Thoracic aorta (tissue), 2 donors: ENCODE data around the gene L3MBTL2. TPM values are rescaled to one million over a fixed set of nuclear protein-coding genes. Genes with fewer than 3 reads are reported as not detected.

ENCODE experiments used
- ATAC-seq: fragments of 150-250 bp; one replicate; pipeline ENCODE4 v1.8.0; 2017; ENCODE audit warnings: low read depth; ENCODE audit not compliant: insufficient number of reproducible peaks, low FRiP score
- DNase-seq: peaks from one replicate; pipeline ENCODE4 v3.0.0-alpha.2; 2020; ENCODE audit warnings: low spot score
- H3K27ac ChIP-seq, 2 donors: fragments of 200-600 bp; sonication (generic); 1 replicate in 1 of 2; 2 replicates in 1 of 2; pipeline ENCODE4 v1.5.1; 2016; ENCODE audit warnings: mild to moderate bottlenecking in 2 of 2, moderate library complexity in 2 of 2
- H3K27me3 ChIP-seq: fragments of 200-600 bp; sonication (generic); replicated peaks from 2 replicates; pipeline ENCODE4 v1.6.0; 2016; ENCODE audit warnings: mild to moderate bottlenecking; ENCODE audit not compliant: insufficient read depth
- H3K36me3 ChIP-seq: fragments of 200-600 bp; sonication (generic); one replicate; pipeline ENCODE4 v1.5.1; 2016
- H3K4me1 ChIP-seq, 2 donors: fragments of 200-600 bp; sonication (generic); 1 replicate in 1 of 2; 2 replicates in 1 of 2; pipeline versions ENCODE4 v1.5.1 to v1.6.0; 2016; ENCODE audit warnings: low read depth in 2 of 2, mild to moderate bottlenecking in 1 of 2; ENCODE audit not compliant: control insufficient read depth in 1 of 2
- H3K4me3 ChIP-seq: fragments of 200-600 bp; sonication (generic); 2 replicates; pipeline ENCODE4 v1.5.1; 2016; ENCODE audit warnings: mild to moderate bottlenecking
- H3K9me3 ChIP-seq: fragments of 200-600 bp; sonication (generic); 2 replicates; pipeline ENCODE4 v1.5.1; 2016
- CTCF ChIP-seq: fragments of 200-600 bp; sonication (generic); IDR thresholded peaks from one replicate; pipeline ENCODE4 v1.5.1; 2019; ENCODE audit warnings: antibody characterized with exemption
- total RNA-seq, 2 donors: library from RNA; depleted of rRNA; stranded (reverse); fragments of >200 nt; gene quantifications; one replicate each; pipeline versions ENCODE4 v1.1.0 to v1.2.3, GENCODE V29; 2016

L3MBTL2 gene
- total RNA-seq, 2 donors from 2014 or later, result 14.8 to 21.4 TPM

DNA sequence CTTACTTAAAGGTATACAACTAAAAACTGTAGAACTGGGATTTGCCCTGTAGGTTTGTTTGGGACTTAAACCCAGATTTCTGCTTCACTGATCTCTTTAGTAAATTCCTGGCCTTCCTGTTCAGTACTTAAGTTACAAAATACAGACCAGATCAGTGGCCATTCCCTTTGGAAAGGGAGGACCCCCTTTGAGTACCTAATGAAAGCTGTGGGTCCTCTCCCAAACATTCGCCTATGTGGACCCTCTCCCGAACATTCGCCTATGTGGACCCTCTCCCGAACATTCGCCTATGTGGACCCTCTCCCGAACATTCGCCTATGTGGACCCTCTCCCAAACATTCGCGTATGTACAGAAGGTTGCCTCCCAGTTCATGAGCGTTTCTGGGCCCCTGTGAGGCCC is 10.3 kb downstream of the L3MBTL2 start:
- Histone ChIP-seq H3K27ac (no peak overlapping the region), H3K4me3 (no peak overlapping the region), H3K9me3 (no peaks in the 10 kb centered on the region), H3K27me3 (no peaks in the 10 kb centered on the region), H3K36me3 (peaks cover 16% of the 10 kb centered on the region), H3K4me1 (peaks cover 0 to 5% of the 10 kb centered on the region in 2 donors)
- no peak for TF ChIP-seq CTCF
- ATAC-seq (no peak), DNase-seq (no peak)

DNA sequence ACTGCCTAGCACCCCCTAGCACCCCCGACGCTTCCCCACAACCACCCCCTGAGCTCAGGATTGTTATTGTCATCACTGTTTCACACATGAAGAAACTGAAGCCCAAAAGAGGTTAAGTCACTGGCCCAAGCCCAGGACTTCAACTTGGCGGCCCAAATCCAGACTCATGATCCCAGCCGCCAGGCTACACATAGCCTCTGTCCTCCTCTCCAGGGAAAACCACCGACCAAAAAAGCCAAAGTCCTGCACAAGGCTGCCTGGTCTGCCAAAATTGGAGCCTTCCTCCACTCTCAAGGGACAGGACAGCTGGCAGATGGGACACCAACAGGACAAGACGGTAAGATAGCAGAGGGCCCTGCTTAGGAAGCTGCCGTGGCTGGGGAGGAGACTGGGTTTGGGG is 10.8 kb downstream of the L3MBTL2 start:
- no peak overlapping the region for H3K27ac ChIP-seq
- H3K27me3 ChIP-seq, result no peaks in the 10 kb centered on the region
- H3K9me3 ChIP-seq, result no peaks in the 10 kb centered on the region
- ATAC-seq (no peak), DNase-seq (no peak)
- H3K4me1 ChIP-seq, result peaks cover 0 to 5% of the 10 kb centered on the region in 2 donors
- peaks cover 20% of the 10 kb centered on the region for H3K36me3 ChIP-seq
- no peak for TF ChIP-seq CTCF
- no peak overlapping the region for H3K4me3 ChIP-seq

DNA sequence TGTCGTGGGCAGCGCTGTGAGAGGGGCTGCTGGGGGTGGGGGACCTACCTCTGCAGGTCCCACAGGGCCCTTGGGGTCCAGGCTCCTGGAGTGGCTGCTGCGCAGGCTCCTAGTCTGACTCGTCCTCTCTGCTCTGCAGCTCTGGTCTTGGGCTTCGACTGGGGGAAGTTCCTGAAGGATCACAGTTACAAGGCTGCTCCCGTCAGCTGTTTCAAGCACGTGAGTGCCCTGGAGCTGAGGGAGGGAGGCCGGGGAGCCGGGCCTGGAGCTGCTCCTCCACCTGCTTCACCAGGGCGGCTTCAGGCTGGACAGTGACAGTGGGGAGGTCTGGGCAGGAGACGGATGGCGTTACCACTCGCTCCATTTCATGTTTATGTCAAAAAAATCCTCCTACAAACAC is 11.9 kb downstream of the L3MBTL2 start:
- Histone ChIP-seq H3K9me3 (no peaks in the 10 kb centered on the region), H3K27me3 (no peaks in the 10 kb centered on the region), H3K4me1 (peaks cover 0 to 5% of the 10 kb centered on the region in 2 donors), H3K4me3 (no peak overlapping the region), H3K36me3 (peaks cover 31% of the 10 kb centered on the region), H3K27ac (no peak overlapping the region)
- no peak for ATAC-seq
- no peak for TF ChIP-seq CTCF
- DNase-seq, result no peak

DNA sequence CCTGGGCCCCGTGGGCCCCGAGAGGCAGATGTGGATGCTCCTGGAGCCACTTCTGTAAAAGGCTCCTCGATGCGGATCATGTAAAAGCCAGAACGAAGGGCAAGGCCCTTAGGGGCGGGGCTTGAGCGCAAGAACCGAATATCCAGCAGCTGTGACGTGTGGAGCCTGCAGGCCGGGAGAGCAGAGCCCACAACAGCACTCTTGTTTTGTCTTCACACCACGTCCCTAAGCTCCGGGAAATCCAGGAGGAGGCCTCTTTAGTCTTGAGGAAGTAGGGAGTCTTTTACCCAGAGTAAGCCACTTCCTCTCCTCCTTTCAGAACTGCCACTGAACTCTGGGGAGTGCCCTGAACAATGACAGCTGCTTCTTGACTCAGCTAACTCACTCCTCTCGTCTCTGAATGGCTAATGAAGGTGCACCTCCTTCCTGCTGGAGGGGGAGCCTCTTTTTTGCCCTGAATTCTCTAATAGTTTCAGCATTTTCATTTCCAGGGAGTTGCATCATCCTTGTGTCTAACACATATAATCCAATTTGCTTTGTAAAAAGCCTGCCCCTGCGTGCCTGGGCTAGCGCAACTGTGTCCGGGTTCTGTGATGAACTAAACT is 12.5 kb downstream of the L3MBTL2 start:
- no peaks in the 10 kb centered on the region for H3K9me3 ChIP-seq
- TF ChIP-seq CTCF, result no peak
- no peak for DNase-seq
- H3K4me1 ChIP-seq, result peaks cover 0 to 5% of the 10 kb centered on the region in 2 donors
- no peak overlapping the region for H3K27ac ChIP-seq
- ATAC-seq, result no peak
- no peaks in the 10 kb centered on the region for H3K27me3 ChIP-seq
- H3K36me3 ChIP-seq, result peaks cover 33% of the 10 kb centered on the region
- H3K4me3 ChIP-seq, result no peak overlapping the region

GRCh38 chr22:41222846-41223507 is 17.9 kb downstream of the L3MBTL2 start:
- H3K9me3 ChIP-seq, result no peaks in the 10 kb centered on the region
- no peak for DNase-seq
- no peaks in the 10 kb centered on the region for H3K4me1 ChIP-seq
- no peak for ATAC-seq
- H3K4me3 ChIP-seq, result no peak overlapping the region
- H3K36me3 ChIP-seq, result peaks cover 67% of the 10 kb centered on the region
- H3K27me3 ChIP-seq, result no peaks in the 10 kb centered on the region
- H3K27ac ChIP-seq, result no peak overlapping the region
- TF ChIP-seq CTCF, result no peak
